Islet of Langerhans (tissue), 1 donor: ENCODE results near the gene KCNMA1.
A peak's percentile ranks its signal among the peaks of the same experiment; 100 is the strongest.

Source experiments
- FAIRE-seq: peaks from one replicate; lab custom pipeline; 2011; peaks lifted over from hg19 to GRCh38; lab: Jason Lieb, UNC

The KCNMA1 gene

GRCh38 chr10:77072836-77073662 is 564.6 kb downstream of the KCNMA1 start:
- no peak for FAIRE-seq

- FAIRE-seq: no peak
Observed at GRCh38 chr10:77072361-77072835, 565.2 kb downstream of the KCNMA1 start.

- no peak for FAIRE-seq
Observed at GRCh38 chr10:77071956-77072355, 565.7 kb downstream of the KCNMA1 start.

- FAIRE-seq: no peak
Observed at GRCh38 chr10:77071001-77071511, 566.6 kb downstream of the KCNMA1 start.

GRCh38 chr10:77070346-77070745 is 567.3 kb downstream of the KCNMA1 start:
- FAIRE-seq: no peak

GRCh38 chr10:77068969-77069368 is 568.6 kb downstream of the KCNMA1 start:
- FAIRE-seq: no peak

GRCh38 chr10:77068272-77068671 is 569.3 kb downstream of the KCNMA1 start:
- no peak for FAIRE-seq

- FAIRE-seq: no peak
Observed at GRCh38 chr10:77062381-77062780, 575.2 kb downstream of the KCNMA1 start.

- FAIRE-seq: no peak
Observed at GRCh38 chr10:77060913-77061312, 576.7 kb downstream of the KCNMA1 start.

- peak; percentile 74 for FAIRE-seq
Observed at GRCh38 chr10:77056650-77057049, 581.0 kb downstream of the KCNMA1 start.

GRCh38 chr10:77052593-77052992 is 585.0 kb downstream of the KCNMA1 start:
- no peak for FAIRE-seq

- FAIRE-seq: no peak
Observed at GRCh38 chr10:77051837-77052236, 585.8 kb downstream of the KCNMA1 start.

GRCh38 chr10:77049896-77050295 is 587.7 kb downstream of the KCNMA1 start:
- no peak for FAIRE-seq

GRCh38 chr10:77049146-77049545 is 588.5 kb downstream of the KCNMA1 start:
- no peak for FAIRE-seq

- no peak for FAIRE-seq
Observed at GRCh38 chr10:77045085-77045484, 592.5 kb downstream of the KCNMA1 start.

- no peak for FAIRE-seq
Observed at GRCh38 chr10:77043420-77043763, 594.2 kb downstream of the KCNMA1 start.

- FAIRE-seq: no peak
Observed at GRCh38 chr10:77042706-77043419, 594.7 kb downstream of the KCNMA1 start.

- FAIRE-seq: no peak
Observed at GRCh38 chr10:77041636-77042258, 595.9 kb downstream of the KCNMA1 start.

GRCh38 chr10:77038407-77038806 is 599.2 kb downstream of the KCNMA1 start:
- peak; percentile 13 for FAIRE-seq

- peak; percentile 21 for FAIRE-seq
Observed at GRCh38 chr10:77037735-77038403, 599.7 kb downstream of the KCNMA1 start.

- FAIRE-seq: no peak
Observed at GRCh38 chr10:77036993-77037734, 600.4 kb downstream of the KCNMA1 start.

- no peak for FAIRE-seq
Observed at GRCh38 chr10:77036276-77036675, 601.3 kb downstream of the KCNMA1 start.
